Tibial nerve (tissue), 4 donors: Measurements from ENCODE around the gene NAT14. TPM values are rescaled to one million over a fixed set of nuclear protein-coding genes. Genes with fewer than 3 reads are reported as not detected.

ENCODE experiments used
- DNase-seq, 2 donors: peaks; one replicate each; pipeline ENCODE4 v3.0.0-alpha.2; 2019; ENCODE audit warnings: low spot score in 2 of 2
- H3K27ac ChIP-seq, 4 donors: fragments of 200-600 bp; sonication (generic) in 3 of 4; one replicate each; pipeline ENCODE4 v1.5.1; 2017 to 2019; ENCODE audit warnings: mild to moderate bottlenecking in 1 of 4
- H3K27me3 ChIP-seq, 2 donors: fragments of 200-600 bp; sonication (generic) in 1 of 2; one replicate each; pipeline versions ENCODE4 v1.5.1 to v1.6.0; 2017 to 2019
- H3K36me3 ChIP-seq, 3 donors: fragments of 200-600 bp; sonication (generic); one replicate each; pipeline ENCODE4 v1.5.1; 2018 to 2019
- H3K4me1 ChIP-seq, 4 donors: fragments of 200-600 bp; sonication (generic) in 3 of 4; one replicate each; pipeline ENCODE4 v1.5.1; 2017 to 2019
- H3K4me3 ChIP-seq, 4 donors: fragments of 200-600 bp; sonication (generic) in 3 of 4; one replicate each; pipeline ENCODE4 v1.5.1; 2017 to 2019; ENCODE audit warnings: mild to moderate bottlenecking in 1 of 4, moderate library complexity in 1 of 4
- H3K9me3 ChIP-seq, 4 donors: fragments of 200-600 bp; sonication (generic) in 3 of 4; one replicate each; pipeline ENCODE4 v1.5.1; 2017 to 2019
- CTCF ChIP-seq, 5 experiments: fragments of 200-600 bp in 3 of 5; fragments of 450-650 bp in 2 of 5; sonication (generic) in 3 of 5; IDR thresholded peaks; one replicate each; pipeline ENCODE4 v1.5.1; 2016 to 2019; ENCODE audit warnings: antibody characterized with exemption in 5 of 5, mild to moderate bottlenecking in 3 of 5, moderate library complexity in 2 of 5
- EP300 ChIP-seq, 2 donors: sonication (generic); formaldehyde crosslinking; IDR thresholded peaks; one replicate each; pipeline ENCODE4 v1.6.1; 2017; ENCODE audit warnings: antibody characterized with exemption in 2 of 2, mild to moderate bottlenecking in 1 of 2
- POLR2A ChIP-seq, 2 donors: fragments of 450-650 bp; IDR thresholded peaks; one replicate each; pipeline ENCODE4 v1.6.1; 2017; ENCODE audit warnings: antibody characterized with exemption in 2 of 2, mild to moderate bottlenecking in 2 of 2, moderate library complexity in 2 of 2
- WGBS, 2 donors: methylation state at CpG; one replicate each; pipeline ENCODE4 v1.1.5; 2018; 5-methylcytosine and 5-hydroxymethylcytosine counted together
- total RNA-seq, 4 donors: library from RNA; depleted of rRNA; stranded (reverse); fragments of >200 nt; gene quantifications; one replicate each; pipeline ENCODE4 v1.1.0, GENCODE V29; 2016

Gene NAT14
- total RNA-seq, 4 donors from 2014 or later: 3.1 to 8.0 (median 4.3) TPM

GRCh38 chr19:55479451-55480230, 5.3 kb upstream of the NAT14 start:
- no peak for DNase-seq
- 72 to 73% methylated on average over 14 of the region's 15 CpGs for WGBS, 2 donors

GRCh38 chr19:55481148-55481793, 3.7 kb upstream of the NAT14 start:
- Histone ChIP-seq H3K27me3 (no peaks in the 10 kb centered on the region), H3K36me3 (peaks cover 0 to 31% (median 0%) of the 10 kb centered on the region in 3 donors), H3K9me3 (no peaks in the 10 kb centered on the region), H3K4me1 (peaks cover 0 to 42% (median 29%) of the 10 kb centered on the region in 4 donors), H3K27ac (no peak overlapping the region), H3K4me3 (no peak overlapping the region)
- TF ChIP-seq EP300 (IDR thresholded peaks at IDR 0.05) (no peak), CTCF (IDR thresholded peaks at IDR 0.05) (no peak), POLR2A (IDR thresholded peaks at IDR 0.05) (no peak)
- no peak for DNase-seq
- 87 to 91% methylated on average over 33 to 36 of the region's 52 CpGs for WGBS, 2 donors

More at GRCh38 chr19:55479451-55480230, 5.3 kb upstream of the NAT14 start:
- TF ChIP-seq CTCF (IDR thresholded peaks at IDR 0.05) (no peak), EP300 (IDR thresholded peaks at IDR 0.05) (no peak), POLR2A (IDR thresholded peaks at IDR 0.05) (no peak)
- peaks cover 0 to 41% (median 24%) of the 10 kb centered on the region in 4 donors for H3K4me1 ChIP-seq
- H3K36me3 ChIP-seq: peaks cover 0 to 31% (median 0%) of the 10 kb centered on the region in 3 donors
- H3K27ac ChIP-seq: no peak overlapping the region
- no peaks in the 10 kb centered on the region for H3K27me3 ChIP-seq
- H3K4me3 ChIP-seq: no peak overlapping the region
- H3K9me3 ChIP-seq: no peaks in the 10 kb centered on the region

GRCh38 chr19:55481794-55482155, 3.2 kb upstream of the NAT14 start:
- peaks cover 0 to 31% (median 0%) of the 10 kb centered on the region in 3 donors for H3K36me3 ChIP-seq
- no peak overlapping the region for H3K4me3 ChIP-seq
- no peak for TF ChIP-seq CTCF (IDR thresholded peaks at IDR 0.05)
- no peak for TF ChIP-seq EP300 (IDR thresholded peaks at IDR 0.05)
- no peak for TF ChIP-seq POLR2A (IDR thresholded peaks at IDR 0.05)
- no peaks in the 10 kb centered on the region for H3K27me3 ChIP-seq
- H3K4me1 ChIP-seq: peaks cover 0 to 47% (median 34%) of the 10 kb centered on the region in 4 donors
- WGBS, 2 donors: 65 to 67% methylated on average over 26 to 34 of the region's 40 CpGs
- H3K27ac ChIP-seq: no peak overlapping the region
- H3K9me3 ChIP-seq: no peaks in the 10 kb centered on the region
- DNase-seq: no peak

- peaks cover 0 to 31% (median 0%) of the 10 kb centered on the region in 3 donors for H3K36me3 ChIP-seq
- 89 to 91% methylated on average over 46 to 55 of the region's 83 CpGs for WGBS, 2 donors
- no peak overlapping the region for H3K4me3 ChIP-seq
- no peak overlapping the region for H3K27ac ChIP-seq
- H3K4me1 ChIP-seq: peaks cover 0 to 51% (median 37%) of the 10 kb centered on the region in 4 donors
- H3K9me3 ChIP-seq: no peaks in the 10 kb centered on the region
- no peaks in the 10 kb centered on the region for H3K27me3 ChIP-seq
- DNase-seq: no peak
- TF ChIP-seq POLR2A (IDR thresholded peaks at IDR 0.05) (no peak), CTCF (IDR thresholded peaks at IDR 0.05) (no peak), EP300 (IDR thresholded peaks at IDR 0.05) (no peak)
These were observed 2.6 kb upstream of the NAT14 start for GRCh38 chr19:55482156-55482961.
